Kidney tubule cell (primary cell): ENCODE measurements around the gene ARHGEF17.

Experiments used
- DNase-seq: peaks from one replicate; pipeline ENCODE4 v3.0.0-alpha.2; 2018; ENCODE audit warnings: low spot score

Gene ARHGEF17

GRCh38 chr11:73333173-73333572 is 25.1 kb downstream of the ARHGEF17 start:
- no peak for DNase-seq

GRCh38 chr11:73333640-73334383 is 25.7 kb downstream of the ARHGEF17 start:
- DNase-seq, result peak; percentile 25

- DNase-seq, result peak; percentile 86
Measured at GRCh38 chr11:73334384-73335203, 26.5 kb downstream of the ARHGEF17 start.

- DNase-seq, result peak; percentile 83
Measured at GRCh38 chr11:73335204-73335923, 27.3 kb downstream of the ARHGEF17 start.

- DNase-seq, result no peak
Measured at GRCh38 chr11:73337846-73338245, 29.8 kb downstream of the ARHGEF17 start.

- DNase-seq, result no peak
Measured at GRCh38 chr11:73338279-73338678, 30.2 kb downstream of the ARHGEF17 start.

GRCh38 chr11:73340164-73340563 is 32.1 kb downstream of the ARHGEF17 start:
- peak; percentile 9 for DNase-seq

GRCh38 chr11:73342633-73343032 is 34.6 kb downstream of the ARHGEF17 start:
- DNase-seq, result no peak

- no peak for DNase-seq
Measured at GRCh38 chr11:73343076-73343873, 35.2 kb downstream of the ARHGEF17 start.

- peak; percentile 18 for DNase-seq
Measured at GRCh38 chr11:73344191-73344607, 36.1 kb downstream of the ARHGEF17 start.

- no peak for DNase-seq
Measured at GRCh38 chr11:73345481-73346160, 37.5 kb downstream of the ARHGEF17 start.

GRCh38 chr11:73346186-73346935 is 38.3 kb downstream of the ARHGEF17 start:
- DNase-seq, result no peak

- no peak for DNase-seq
Measured at GRCh38 chr11:73347067-73347466, 39.0 kb downstream of the ARHGEF17 start.

- no peak for DNase-seq
Measured at GRCh38 chr11:73348838-73349237, 40.8 kb downstream of the ARHGEF17 start.

- no peak for DNase-seq
Measured at GRCh38 chr11:73349633-73350032, 41.6 kb downstream of the ARHGEF17 start.

- peak; percentile 70 for DNase-seq
Measured at GRCh38 chr11:73350908-73351636, 43.0 kb downstream of the ARHGEF17 start.

GRCh38 chr11:73353422-73353821 is 45.3 kb downstream of the ARHGEF17 start:
- DNase-seq, result no peak

GRCh38 chr11:73355109-73355508 is 47.0 kb downstream of the ARHGEF17 start:
- no peak for DNase-seq

GRCh38 chr11:73356979-73357860 is 49.1 kb downstream of the ARHGEF17 start:
- DNase-seq, result no peak
